ENCODE measurements around the gene DTX1.
A peak's percentile ranks its signal among the peaks of the same experiment; 100 is the strongest.

DTX1 gene

DNA sequence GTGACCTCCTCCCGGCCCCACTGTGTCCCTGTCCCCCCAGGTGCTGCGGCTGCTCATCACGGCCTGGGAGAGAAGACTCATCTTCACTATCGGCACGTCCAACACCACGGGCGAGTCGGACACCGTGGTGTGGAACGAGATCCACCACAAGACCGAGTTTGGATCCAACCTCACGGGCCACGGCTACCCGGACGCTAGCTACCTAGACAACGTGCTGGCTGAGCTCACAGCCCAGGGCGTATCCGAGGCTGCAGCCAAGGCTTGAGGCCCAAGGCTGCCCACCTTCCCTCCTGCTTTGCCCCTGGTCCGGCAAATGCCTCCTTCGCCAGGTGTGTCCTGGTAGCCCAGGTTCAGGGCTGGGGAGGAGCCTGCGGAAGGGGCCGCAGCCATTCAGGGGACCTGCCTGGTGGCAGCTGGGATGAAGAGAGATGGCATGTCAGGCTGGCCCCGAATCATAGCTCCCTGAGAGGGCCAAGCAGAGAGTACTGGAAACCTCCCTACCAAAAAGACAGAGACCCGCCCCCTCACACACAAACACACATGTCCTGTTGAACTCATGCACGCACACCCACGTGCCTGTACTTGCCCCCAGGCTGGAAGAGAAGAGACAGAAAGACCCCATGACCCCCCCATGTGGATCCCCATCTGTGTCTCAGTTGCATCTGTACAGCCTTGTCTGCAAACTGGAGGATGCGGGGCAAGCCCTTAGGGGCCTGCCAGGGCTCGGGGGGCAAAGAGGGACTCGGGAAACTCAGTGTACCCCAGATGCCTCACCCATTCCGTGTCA lies 40.3 kb downstream of the DTX1 start:
- H3K4me3 ChIP-seq (ENCODE audit: low read depth, low read length), result no peak overlapping the region
- no peak for TF ChIP-seq POLR2A (IDR thresholded peaks at IDR 0.05; ENCODE audit: extremely low read depth, insufficient read length)
- TF ChIP-seq, protein P1, sequence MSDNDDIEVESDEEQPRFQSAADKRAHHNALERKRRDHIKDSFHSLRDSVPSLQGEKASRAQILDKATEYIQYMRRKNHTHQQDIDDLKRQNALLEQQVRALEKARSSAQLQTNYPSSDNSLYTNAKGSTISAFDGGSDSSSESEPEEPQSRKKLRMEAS (IDR thresholded peaks at IDR 0.05; ENCODE audit: low read depth, low read length), result no peak
- TF ChIP-seq MYC (IDR thresholded peaks at IDR 0.05; ENCODE audit: low read depth, low read length), result no peak
- TF ChIP-seq, protein P2, sequence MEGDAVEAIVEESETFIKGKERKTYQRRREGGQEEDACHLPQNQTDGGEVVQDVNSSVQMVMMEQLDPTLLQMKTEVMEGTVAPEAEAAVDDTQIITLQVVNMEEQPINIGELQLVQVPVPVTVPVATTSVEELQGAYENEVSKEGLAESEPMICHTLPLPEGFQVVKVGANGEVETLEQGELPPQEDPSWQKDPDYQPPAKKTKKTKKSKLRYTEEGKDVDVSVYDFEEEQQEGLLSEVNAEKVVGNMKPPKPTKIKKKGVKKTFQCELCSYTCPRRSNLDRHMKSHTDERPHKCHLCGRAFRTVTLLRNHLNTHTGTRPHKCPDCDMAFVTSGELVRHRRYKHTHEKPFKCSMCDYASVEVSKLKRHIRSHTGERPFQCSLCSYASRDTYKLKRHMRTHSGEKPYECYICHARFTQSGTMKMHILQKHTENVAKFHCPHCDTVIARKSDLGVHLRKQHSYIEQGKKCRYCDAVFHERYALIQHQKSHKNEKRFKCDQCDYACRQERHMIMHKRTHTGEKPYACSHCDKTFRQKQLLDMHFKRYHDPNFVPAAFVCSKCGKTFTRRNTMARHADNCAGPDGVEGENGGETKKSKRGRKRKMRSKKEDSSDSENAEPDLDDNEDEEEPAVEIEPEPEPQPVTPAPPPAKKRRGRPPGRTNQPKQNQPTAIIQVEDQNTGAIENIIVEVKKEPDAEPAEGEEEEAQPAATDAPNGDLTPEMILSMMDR (IDR thresholded peaks at IDR 0.05; ENCODE audit: low read depth, low read length), result no peak
- DNase-seq (ENCODE audit: low read depth), result no peak

DNA sequence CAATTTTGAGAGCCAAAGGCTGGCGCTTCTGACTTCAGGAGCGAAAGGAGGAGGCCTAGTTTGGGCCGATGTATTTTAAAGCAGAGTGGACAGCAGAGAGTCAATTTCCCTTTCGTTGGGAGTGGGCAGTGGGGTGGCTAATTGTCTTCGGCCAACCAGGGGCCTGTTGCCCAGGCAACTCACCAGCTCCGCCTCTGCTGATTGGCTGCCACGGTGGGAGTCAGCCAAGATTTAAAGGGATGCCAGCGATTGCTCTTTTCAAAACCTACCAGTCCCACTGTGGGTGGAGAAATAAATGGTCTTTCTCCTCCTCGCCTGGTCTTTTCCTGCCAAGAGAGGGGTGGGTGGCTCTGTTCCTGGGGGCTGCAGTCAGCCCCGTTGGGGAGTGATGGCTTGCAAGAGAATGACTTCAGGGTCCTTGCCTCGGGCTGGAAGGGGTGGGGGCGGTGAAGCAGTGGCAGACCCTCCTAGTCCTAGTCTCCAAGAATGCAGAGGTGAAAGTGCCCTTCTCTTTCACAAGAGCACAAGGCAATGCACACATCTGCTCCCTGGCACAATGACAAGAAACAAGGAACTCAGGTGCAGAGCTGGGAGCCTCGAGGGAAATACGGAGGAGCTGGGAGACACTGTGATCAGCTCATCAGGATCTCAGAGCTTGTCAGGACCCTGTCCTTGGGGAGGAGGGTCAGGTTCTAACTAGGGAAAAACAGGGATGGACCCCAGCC lies 41.3 kb downstream of the DTX1 start:
- TF ChIP-seq POLR2A (IDR thresholded peaks at IDR 0.05; ENCODE audit: extremely low read depth, insufficient read length), result no peak
- no peak for TF ChIP-seq MYC (IDR thresholded peaks at IDR 0.05; ENCODE audit: low read depth, low read length)
- TF ChIP-seq, protein P2 (IDR thresholded peaks at IDR 0.05; ENCODE audit: low read depth, low read length), result no peak
- DNase-seq (ENCODE audit: low read depth), result no peak
- no peak overlapping the region for H3K4me3 ChIP-seq (ENCODE audit: low read depth, low read length)

DNA sequence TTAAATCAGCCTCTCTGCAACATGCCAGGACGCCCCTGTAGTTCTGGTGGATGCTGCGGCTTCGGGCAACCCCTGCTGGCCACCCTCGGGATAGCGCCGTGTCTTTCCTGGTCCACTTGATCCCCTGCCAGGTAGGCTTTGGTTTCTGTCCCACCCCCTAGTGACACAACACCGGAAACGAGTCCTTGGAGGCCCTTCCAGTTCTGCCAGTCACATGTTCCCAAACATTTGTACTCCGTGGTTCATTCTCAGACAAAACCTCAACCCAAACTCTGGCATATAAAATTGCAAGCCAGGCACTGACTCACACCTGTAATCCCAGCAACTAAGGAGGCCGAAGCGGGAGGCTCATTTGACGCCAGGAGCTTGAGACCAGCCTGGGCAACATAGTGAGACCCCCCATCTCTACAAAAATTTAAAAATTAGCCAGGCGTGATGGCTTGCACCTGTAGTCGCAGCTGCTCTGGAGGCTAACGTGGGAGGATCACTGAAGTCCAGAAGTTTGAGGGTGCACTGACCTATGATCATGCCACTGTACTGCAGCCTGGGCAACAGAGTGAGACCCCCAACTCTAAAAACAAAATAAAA lies 42.0 kb downstream of the DTX1 start:
- DNase-seq (ENCODE audit: low read depth), result peak; percentile 70
- TF ChIP-seq, protein P1 (IDR thresholded peaks at IDR 0.05; ENCODE audit: low read depth, low read length), result no peak
- TF ChIP-seq, protein P2 (IDR thresholded peaks at IDR 0.05; ENCODE audit: low read depth, low read length), result peak; percentile 98
- no peak overlapping the region for H3K4me3 ChIP-seq (ENCODE audit: low read depth, low read length)

DNA sequence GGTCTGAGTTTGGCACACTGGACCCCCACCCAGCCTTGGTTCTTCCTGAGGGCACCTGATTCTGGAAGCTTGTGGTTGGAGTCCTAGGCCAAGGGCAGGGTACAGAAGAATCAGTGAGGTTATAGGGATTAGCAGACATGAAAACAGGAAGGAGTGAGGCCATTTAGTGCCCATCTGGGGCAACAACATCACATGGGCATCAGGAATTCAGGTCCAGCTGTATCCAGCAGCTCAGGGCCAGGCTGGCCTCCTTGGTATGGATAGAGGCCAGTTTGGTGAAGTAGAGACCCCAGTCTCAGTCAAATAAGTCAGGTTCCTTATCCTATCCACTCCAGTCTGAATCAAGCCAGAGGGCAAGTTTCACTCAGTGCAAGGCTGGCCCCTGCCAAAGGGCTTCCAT lies 42.8 kb downstream of the DTX1 start:
- TF ChIP-seq MYC (IDR thresholded peaks at IDR 0.05; ENCODE audit: low read depth, low read length), result no peak
- TF ChIP-seq, protein P2 (IDR thresholded peaks at IDR 0.05; ENCODE audit: low read depth, low read length), result no peak
- TF ChIP-seq, protein P1 (IDR thresholded peaks at IDR 0.05; ENCODE audit: low read depth, low read length), result no peak
- no peak for TF ChIP-seq POLR2A (IDR thresholded peaks at IDR 0.05; ENCODE audit: extremely low read depth, insufficient read length)
- no peak overlapping the region for H3K4me3 ChIP-seq (ENCODE audit: low read depth, low read length)
- DNase-seq (ENCODE audit: low read depth), result no peak

DNA sequence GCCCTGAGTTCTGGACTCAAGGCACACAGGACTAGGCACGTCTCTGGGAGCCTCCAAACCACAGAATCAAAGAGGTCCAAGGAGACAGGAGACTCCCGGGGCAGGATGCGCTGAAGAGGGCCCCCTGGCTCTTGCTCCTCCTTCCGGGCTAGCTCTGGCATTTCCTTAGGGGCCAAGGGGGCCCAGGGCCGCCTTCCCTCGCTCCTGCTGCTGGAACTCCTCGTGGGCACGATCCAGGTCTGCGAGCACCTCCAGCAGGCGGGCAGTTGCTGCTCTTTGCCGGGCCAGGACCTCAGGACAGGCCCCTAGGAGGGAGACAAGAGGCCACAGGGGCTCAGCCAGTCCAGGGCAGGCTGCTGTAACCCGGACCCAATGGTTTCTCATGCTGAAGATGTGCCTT lies 43.2 kb downstream of the DTX1 start:
- TF ChIP-seq POLR2A (IDR thresholded peaks at IDR 0.05; ENCODE audit: extremely low read depth, insufficient read length) (no peak), MYC (IDR thresholded peaks at IDR 0.05; ENCODE audit: low read depth, low read length) (no peak)
- TF ChIP-seq, protein P2 (IDR thresholded peaks at IDR 0.05; ENCODE audit: low read depth, low read length), result no peak
- TF ChIP-seq, protein P1 (IDR thresholded peaks at IDR 0.05; ENCODE audit: low read depth, low read length), result no peak
- DNase-seq (ENCODE audit: low read depth), result no peak
- H3K4me3 ChIP-seq (ENCODE audit: low read depth, low read length), result no peak overlapping the region

Measured in NB4 (cell line).